ENCODE data around the gene MAPK10. TPM values are rescaled to one million over a fixed set of nuclear protein-coding genes. Genes with fewer than 3 reads are reported as not detected.

MAPK10 gene
- total and polyA plus RNA-seq, 10 of the 15 experiments (the other 5 are each of a cell fraction or from before 2014, with no cell fraction given): 1.1 to 4.2 (median 2.4) TPM

GRCh38 chr4:86184901-86185285, 175.0 kb downstream of the MAPK10 start (continued):
- TF ChIP-seq CREM (IDR thresholded peaks at IDR 0.05; ENCODE audit: low read depth): no peak
- TF ChIP-seq MYC (IDR thresholded peaks at IDR 0.05; ENCODE audit: insufficient read depth, insufficient read length, insufficient replicate concordance, low read length, severe bottlenecking): no peak
- no peak for TF ChIP-seq RCOR1 (conservative IDR thresholded peaks at IDR 0.05; ENCODE audit: low read depth, low read length)
- no peak for TF ChIP-seq PAX8 (IDR thresholded peaks at IDR 0.05)
- no peak for TF ChIP-seq POLR2A (IDR thresholded peaks at IDR 0.05; ENCODE audit: low read depth, low read length)
- TF ChIP-seq, protein P1, sequence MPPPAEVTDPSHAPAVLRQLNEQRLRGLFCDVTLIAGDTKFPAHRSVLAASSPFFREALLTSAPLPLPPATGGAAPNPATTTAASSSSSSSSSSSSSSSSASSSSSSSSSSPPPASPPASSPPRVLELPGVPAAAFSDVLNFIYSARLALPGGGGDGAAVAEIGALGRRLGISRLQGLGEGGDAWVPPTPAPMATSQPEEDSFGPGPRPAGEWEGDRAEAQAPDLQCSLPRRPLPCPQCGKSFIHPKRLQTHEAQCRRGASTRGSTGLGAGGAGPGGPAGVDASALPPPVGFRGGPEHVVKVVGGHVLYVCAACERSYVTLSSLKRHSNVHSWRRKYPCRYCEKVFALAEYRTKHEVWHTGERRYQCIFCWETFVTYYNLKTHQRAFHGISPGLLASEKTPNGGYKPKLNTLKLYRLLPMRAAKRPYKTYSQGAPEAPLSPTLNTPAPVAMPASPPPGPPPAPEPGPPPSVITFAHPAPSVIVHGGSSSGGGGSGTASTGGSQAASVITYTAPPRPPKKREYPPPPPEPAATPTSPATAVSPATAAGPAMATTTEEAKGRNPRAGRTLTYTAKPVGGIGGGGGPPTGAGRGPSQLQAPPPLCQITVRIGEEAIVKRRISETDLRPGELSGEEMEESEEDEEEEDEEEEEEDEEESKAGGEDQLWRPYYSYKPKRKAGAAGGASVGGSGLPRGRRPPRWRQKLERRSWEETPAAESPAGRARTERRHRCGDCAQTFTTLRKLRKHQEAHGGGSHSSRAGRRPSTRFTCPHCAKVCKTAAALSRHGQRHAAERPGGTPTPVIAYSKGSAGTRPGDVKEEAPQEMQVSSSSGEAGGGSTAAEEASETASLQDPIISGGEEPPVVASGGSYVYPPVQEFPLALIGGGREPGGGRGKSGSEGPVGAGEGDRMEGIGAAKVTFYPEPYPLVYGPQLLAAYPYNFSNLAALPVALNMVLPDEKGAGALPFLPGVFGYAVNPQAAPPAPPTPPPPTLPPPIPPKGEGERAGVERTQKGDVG (CRISPR knock-in tag; IDR thresholded peaks at IDR 0.05): no peak
- no peak for TF ChIP-seq RAD51 (IDR thresholded peaks at IDR 0.05)

GRCh38 chr4:86184216-86184900, 175.5 kb downstream of the MAPK10 start:
- SMC1A ChIA-PET (ENCODE audit: uncharacterized antibody, unreplicated experiment): no interaction called here
- in situ Hi-C loops (cut with MboI): no loop called here
- TF ChIP-seq FOXM1 (IDR thresholded peaks at IDR 0.05; ENCODE audit: low read depth, low read length) (no peak), RFX5 (IDR thresholded peaks at IDR 0.05; ENCODE audit: low read depth, low read length) (no peak), MTA2 (IDR thresholded peaks at IDR 0.05; ENCODE audit: low read depth) (no peak), IKZF1 (conservative IDR thresholded peaks at IDR 0.05) (no peak), NFIC (IDR thresholded peaks at IDR 0.05; ENCODE audit: low read depth, low read length) (no peak), BCL11A (IDR thresholded peaks at IDR 0.05; ENCODE audit: low read depth, low read length) (no peak)
- TF ChIP-seq, protein P2, sequence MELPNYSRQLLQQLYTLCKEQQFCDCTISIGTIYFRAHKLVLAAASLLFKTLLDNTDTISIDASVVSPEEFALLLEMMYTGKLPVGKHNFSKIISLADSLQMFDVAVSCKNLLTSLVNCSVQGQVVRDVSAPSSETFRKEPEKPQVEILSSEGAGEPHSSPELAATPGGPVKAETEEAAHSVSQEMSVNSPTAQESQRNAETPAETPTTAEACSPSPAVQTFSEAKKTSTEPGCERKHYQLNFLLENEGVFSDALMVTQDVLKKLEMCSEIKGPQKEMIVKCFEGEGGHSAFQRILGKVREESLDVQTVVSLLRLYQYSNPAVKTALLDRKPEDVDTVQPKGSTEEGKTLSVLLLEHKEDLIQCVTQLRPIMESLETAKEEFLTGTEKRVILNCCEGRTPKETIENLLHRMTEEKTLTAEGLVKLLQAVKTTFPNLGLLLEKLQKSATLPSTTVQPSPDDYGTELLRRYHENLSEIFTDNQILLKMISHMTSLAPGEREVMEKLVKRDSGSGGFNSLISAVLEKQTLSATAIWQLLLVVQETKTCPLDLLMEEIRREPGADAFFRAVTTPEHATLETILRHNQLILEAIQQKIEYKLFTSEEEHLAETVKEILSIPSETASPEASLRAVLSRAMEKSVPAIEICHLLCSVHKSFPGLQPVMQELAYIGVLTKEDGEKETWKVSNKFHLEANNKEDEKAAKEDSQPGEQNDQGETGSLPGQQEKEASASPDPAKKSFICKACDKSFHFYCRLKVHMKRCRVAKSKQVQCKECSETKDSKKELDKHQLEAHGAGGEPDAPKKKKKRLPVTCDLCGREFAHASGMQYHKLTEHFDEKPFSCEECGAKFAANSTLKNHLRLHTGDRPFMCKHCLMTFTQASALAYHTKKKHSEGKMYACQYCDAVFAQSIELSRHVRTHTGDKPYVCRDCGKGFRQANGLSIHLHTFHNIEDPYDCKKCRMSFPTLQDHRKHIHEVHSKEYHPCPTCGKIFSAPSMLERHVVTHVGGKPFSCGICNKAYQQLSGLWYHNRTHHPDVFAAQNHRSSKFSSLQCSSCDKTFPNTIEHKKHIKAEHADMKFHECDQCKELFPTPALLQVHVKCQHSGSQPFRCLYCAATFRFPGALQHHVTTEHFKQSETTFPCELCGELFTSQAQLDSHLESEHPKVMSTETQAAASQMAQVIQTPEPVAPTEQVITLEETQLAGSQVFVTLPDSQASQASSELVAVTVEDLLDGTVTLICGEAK (IDR thresholded peaks at IDR 0.05; ENCODE audit: borderline replicate concordance): no peak
- Histone ChIP-seq H3K27me3 (replicated peaks in 1 of 2; ENCODE audit: control insufficient read depth in 2 of 2, insufficient read depth in 2 of 2, low read length in 1 of 2) (no peaks in the 10 kb centered on the region), H3K4me2 (ENCODE audit: control insufficient read depth, insufficient read depth) (no peak overlapping the region), H2AFZ (ENCODE audit: control insufficient read depth, low read depth, low read length) (no peak overlapping the region), H3K79me2 (ENCODE audit: control insufficient read depth, insufficient read depth, low read length) (no peaks in the 10 kb centered on the region), H3K4me1 (ENCODE audit: control insufficient read depth, insufficient read depth, low read length) (no peaks in the 10 kb centered on the region), H3K36me3 (ENCODE audit: control insufficient read depth in 2 of 2, insufficient read depth in 2 of 2, low read length in 1 of 2) (no peaks in the 10 kb centered on the region), H3K9ac (ENCODE audit: control insufficient read depth, insufficient read depth, low read length) (no peak overlapping the region), H3K9me3 (replicated peaks; ENCODE audit: control insufficient read depth, insufficient read depth, low read length) (no peaks in the 10 kb centered on the region), H3K4me3 (no peak overlapping the region), H4K20me1 (ENCODE audit: control insufficient read depth, insufficient read depth) (no peaks in the 10 kb centered on the region), H3K27ac (ENCODE audit: control insufficient read depth, insufficient read depth) (no peak overlapping the region)
- ATAC-seq: no peak
- 5% methylated on average over 4 of the region's 4 CpGs for WGBS (ENCODE audit: insufficient coverage, insufficient replicate concordance, low lambda C conversion rate, missing lambda C conversion rate)
- RAD21 ChIA-PET (ENCODE audit: unreplicated experiment): no interaction called here
- no peak for FAIRE-seq
- CTCF ChIA-PET: no interaction called here
- no peak for DNase-seq (ENCODE audit: low read depth, low spot score)
- BruUV-seq (replicated peaks): no TSS peak
- intact Hi-C loops (cut with micrococcal nuclease; ENCODE audit: unreplicated experiment): no loop called here
- POLR2A ChIA-PET: no interaction called here

Data from GM12878 (cell line).